ENCODE data around the gene TMA7B. TPM values are rescaled to one million over a fixed set of nuclear protein-coding genes. Genes with fewer than 3 reads are reported as not detected.

TMA7B gene
- total and polyA plus RNA-seq, 2 donors (not counting 3 experiments of a cell fraction or from before 2014, with no cell fraction given): not detected

GRCh38 chr22:39937906-39938305, 22.3 kb upstream of the TMA7B start:
- ChIA-PET POLR2A (no interaction called here), CTCF (interaction anchor here (0.6 kb wide), 1 partner anchor 12 kb away, joined by 4 read pairs; no protein-coding TSS in a partner anchor)
- Histone ChIP-seq H3K9ac (replicated peaks; ENCODE audit: extremely low read depth, insufficient read depth, low read length) (no peak overlapping the region), H3K36me3 (ENCODE audit: control insufficient read depth in 2 of 2, extremely low read depth in 1 of 2, insufficient read depth in 2 of 2, low read length in 2 of 2) (no peaks in the 10 kb centered on the region), H3K9me1 (replicated peaks; ENCODE audit: control insufficient read depth, extremely low read depth, insufficient read depth, low read length) (no peaks in the 10 kb centered on the region), H3K4me1 (ENCODE audit: control insufficient read depth, extremely low read depth, insufficient read depth, low read length) (no peaks in the 10 kb centered on the region), H3K4me2 (ENCODE audit: insufficient read depth, low read length) (no peak overlapping the region), H3K27ac (ENCODE audit: insufficient read depth, low read depth, low read length) (no peak overlapping the region), H2AFZ (ENCODE audit: low read depth, low read length) (no peak overlapping the region), H3K79me2 (ENCODE audit: control insufficient read depth, insufficient read depth, low read length) (no peaks in the 10 kb centered on the region), H4K20me1 (replicated peaks; ENCODE audit: control insufficient read depth, extremely low read depth, insufficient read depth, low read length) (no peaks in the 10 kb centered on the region), H3K9me3 (replicated peaks; ENCODE audit: control insufficient read depth, insufficient read depth, low read length) (no peaks in the 10 kb centered on the region), H3K27me3 (ENCODE audit: control insufficient read depth in 2 of 2, insufficient read depth in 2 of 2, low read length in 2 of 2) (peaks cover 27 to 35% of the 10 kb centered on the region in 2 experiments), H3K4me3 (replicated peaks in 1 of 3; ENCODE audit: insufficient read depth in 1 of 3, low read depth in 1 of 3, low read length in 3 of 3) (no peak overlapping the region)
- no TSS peak for BruUV-seq (replicated peaks)
- dilution Hi-C loops (cut with MboI; ENCODE audit: extremely low pct_ligation_motif_present, low sequenced_read_pairs) (no loop called here), intact Hi-C loops (cut with micrococcal nuclease) (no loop called here)
- FAIRE-seq (no peak), DNase-seq (ENCODE audit: low read depth, low spot score) (no peak)
- TF ChIP-seq GATA2 (IDR thresholded peaks at IDR 0.05; ENCODE audit: insufficient read depth, insufficient read length, low read depth, low read length): no peak
- no peak for TF ChIP-seq EZH2 (IDR thresholded peaks at IDR 0.05; ENCODE audit: borderline replicate concordance, low read depth, low read length, severe bottlenecking)
- TF ChIP-seq POLR2A (IDR thresholded peaks at IDR 0.05; ENCODE audit: low read depth, low read length): no peak
- no peak for TF ChIP-seq POLR2AphosphoS5 (IDR thresholded peaks at IDR 0.05; ENCODE audit: insufficient read depth, low read depth, low read length)
- TF ChIP-seq FOS (IDR thresholded peaks at IDR 0.05; ENCODE audit: borderline replicate concordance, insufficient read depth, low read length): no peak
- no peak for TF ChIP-seq MAX (IDR thresholded peaks at IDR 0.05; ENCODE audit: insufficient read depth, insufficient read length)
- no peak for TF ChIP-seq MYC (IDR thresholded peaks at IDR 0.05; ENCODE audit: low read depth, low read length)
- TF ChIP-seq CTCF (IDR thresholded peaks at IDR 0.05; ENCODE audit: extremely low read depth in 1 of 2, insufficient read depth in 1 of 2, low read depth in 1 of 2, low read length in 2 of 2): no peak
- no peak for TF ChIP-seq JUN (IDR thresholded peaks at IDR 0.05; ENCODE audit: borderline replicate concordance, insufficient read depth, insufficient read length, low read depth)

All from endothelial cell of umbilical vein (primary cell).